Lung (tissue), 12 donors: Measurements from ENCODE around the gene SYNE4. TPM values are rescaled to one million over a fixed set of nuclear protein-coding genes. Genes with fewer than 3 reads are reported as not detected.

Experiments used
- ATAC-seq: fragments of 200-7000 bp; cut with Tn5 transposase; one replicate; pipeline ENCODE4 v1.9.1; 2020; ENCODE audit warnings: moderate number of reproducible peaks; ENCODE audit not compliant: insufficient read depth, low FRiP score
- DNase-seq, 3 donors: peaks; one replicate each; pipeline ENCODE4 v3.0.0-alpha.2; 2013 to 2017
- H3K27ac ChIP-seq, 2 donors: one replicate each; pipeline ENCODE4 v1.5.1; 2013; ENCODE audit warnings: mild to moderate bottlenecking in 2 of 2, moderate library complexity in 2 of 2, control low read depth in 1 of 2, inconsistent platforms in 1 of 2, low read depth in 1 of 2, low read length in 1 of 2
- H3K27me3 ChIP-seq, 3 donors: one replicate each; pipeline ENCODE4 v1.5.1; 2013; ENCODE audit warnings: low read length in 2 of 3; ENCODE audit not compliant: control insufficient read depth in 3 of 3, insufficient read depth in 3 of 3
- H3K36me3 ChIP-seq, 4 donors: one replicate each; pipeline ENCODE4 v1.5.1; 2013; ENCODE audit warnings: low read length in 4 of 4, mild to moderate bottlenecking in 1 of 4, moderate library complexity in 1 of 4; ENCODE audit not compliant: control insufficient read depth in 4 of 4, insufficient read depth in 4 of 4
- H3K4me1 ChIP-seq, 5 donors: one replicate each; pipeline ENCODE4 v1.5.1; 2013; ENCODE audit warnings: low read length in 5 of 5, mild to moderate bottlenecking in 2 of 5, moderate library complexity in 1 of 5; ENCODE audit not compliant: control insufficient read depth in 5 of 5, insufficient read depth in 5 of 5
- H3K4me3 ChIP-seq: one replicate; pipeline ENCODE4 v1.5.1; 2013; ENCODE audit warnings: mild to moderate bottlenecking, control low read depth, moderate library complexity
- H3K9ac ChIP-seq, 2 donors: one replicate each; pipeline ENCODE4 v1.5.1; 2013; ENCODE audit warnings: low read length in 2 of 2, control low read depth in 1 of 2; ENCODE audit not compliant: insufficient read depth in 1 of 2
- H3K9me3 ChIP-seq, 4 donors: one replicate each; pipeline ENCODE4 v1.5.1; 2013; ENCODE audit warnings: low read length in 3 of 4, mild to moderate bottlenecking in 1 of 4, moderate library complexity in 1 of 4; ENCODE audit not compliant: control insufficient read depth in 4 of 4, insufficient read depth in 3 of 4
- WGBS, 2 donors: extraction: QIAGEN DNeasy Blood & Tissue Kit; methylation state at CpG; one replicate each; pipeline ENCODE4 v1.1.7; 2013; 5-methylcytosine and 5-hydroxymethylcytosine counted together
- polyA plus RNA-seq, 2 donors: library from polyadenylated mRNA; stranded (reverse); fragments of 200-250 nt; gene quantifications; one replicate each; pipeline ENCODE4 v1.2.1, GENCODE V29; 2013
- total RNA-seq, 2 donors: library from RNA; depleted of rRNA in 1 of 2; stranded (reverse); fragments of >200 nt in 1 of 2; gene quantifications; one replicate each; pipeline ENCODE4 v1.2.1, GENCODE V29; 2014 to 2021
- TF ChIP-seq, protein P1 (sequence below): IDR thresholded peaks from 2 replicates; pipeline ENCODE4 v1.5.1; 2012; ENCODE audit warnings: mild to moderate bottlenecking; ENCODE audit errors: control extremely low read depth, extremely low read depth
- donor health status: control.
- donor health status: control.
- donor health status: Bipolar disorder and iron deficiency.
- donor health status: healthy.
- donor health status: DM: yes; HTN: yes; CAD: no.

The SYNE4 gene
- total and polyA plus RNA-seq, 4 donors, result 8.0 to 19.2 (median 11.6) TPM

GRCh38 chr19:36006955-36007354 is 1.7 kb downstream of the SYNE4 start:
- H3K27ac ChIP-seq, result no peak overlapping the region
- H3K27me3 ChIP-seq, result no peaks in the 10 kb centered on the region
- no peak overlapping the region for H3K9ac ChIP-seq
- TF ChIP-seq, protein P1, sequence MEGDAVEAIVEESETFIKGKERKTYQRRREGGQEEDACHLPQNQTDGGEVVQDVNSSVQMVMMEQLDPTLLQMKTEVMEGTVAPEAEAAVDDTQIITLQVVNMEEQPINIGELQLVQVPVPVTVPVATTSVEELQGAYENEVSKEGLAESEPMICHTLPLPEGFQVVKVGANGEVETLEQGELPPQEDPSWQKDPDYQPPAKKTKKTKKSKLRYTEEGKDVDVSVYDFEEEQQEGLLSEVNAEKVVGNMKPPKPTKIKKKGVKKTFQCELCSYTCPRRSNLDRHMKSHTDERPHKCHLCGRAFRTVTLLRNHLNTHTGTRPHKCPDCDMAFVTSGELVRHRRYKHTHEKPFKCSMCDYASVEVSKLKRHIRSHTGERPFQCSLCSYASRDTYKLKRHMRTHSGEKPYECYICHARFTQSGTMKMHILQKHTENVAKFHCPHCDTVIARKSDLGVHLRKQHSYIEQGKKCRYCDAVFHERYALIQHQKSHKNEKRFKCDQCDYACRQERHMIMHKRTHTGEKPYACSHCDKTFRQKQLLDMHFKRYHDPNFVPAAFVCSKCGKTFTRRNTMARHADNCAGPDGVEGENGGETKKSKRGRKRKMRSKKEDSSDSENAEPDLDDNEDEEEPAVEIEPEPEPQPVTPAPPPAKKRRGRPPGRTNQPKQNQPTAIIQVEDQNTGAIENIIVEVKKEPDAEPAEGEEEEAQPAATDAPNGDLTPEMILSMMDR, result no peak
- DNase-seq, result no peak
- H3K36me3 ChIP-seq, result peaks cover 0 to 4% (median 0%) of the 10 kb centered on the region in 4 donors
- H3K4me1 ChIP-seq, result no peaks in the 10 kb centered on the region
- H3K9me3 ChIP-seq, result no peaks in the 10 kb centered on the region
- no peak for ATAC-seq
- 92 to 94% methylated on average over 5 of the region's 5 CpGs for WGBS, 2 donors
- no peak overlapping the region for H3K4me3 ChIP-seq

- H3K4me1 ChIP-seq, result peaks cover 0 to 4% (median 0%) of the 10 kb centered on the region in 5 donors
- no peaks in the 10 kb centered on the region for H3K9me3 ChIP-seq
- DNase-seq (no peak), ATAC-seq (no peak)
- no peak overlapping the region for H3K27ac ChIP-seq
- no peaks in the 10 kb centered on the region for H3K27me3 ChIP-seq
- peaks cover 0 to 14% (median 3%) of the 10 kb centered on the region in 4 donors for H3K36me3 ChIP-seq
- whole genome bisulfite sequencing, 2 donors, result 94 to 95% methylated on average over 4 of the region's 4 CpGs
- no peak overlapping the region for H3K4me3 ChIP-seq
- no peak overlapping the region for H3K9ac ChIP-seq
- TF ChIP-seq, protein P1, result no peak
Measured at GRCh38 chr19:36003284-36003683, 5.3 kb downstream of the SYNE4 start.

DNA sequence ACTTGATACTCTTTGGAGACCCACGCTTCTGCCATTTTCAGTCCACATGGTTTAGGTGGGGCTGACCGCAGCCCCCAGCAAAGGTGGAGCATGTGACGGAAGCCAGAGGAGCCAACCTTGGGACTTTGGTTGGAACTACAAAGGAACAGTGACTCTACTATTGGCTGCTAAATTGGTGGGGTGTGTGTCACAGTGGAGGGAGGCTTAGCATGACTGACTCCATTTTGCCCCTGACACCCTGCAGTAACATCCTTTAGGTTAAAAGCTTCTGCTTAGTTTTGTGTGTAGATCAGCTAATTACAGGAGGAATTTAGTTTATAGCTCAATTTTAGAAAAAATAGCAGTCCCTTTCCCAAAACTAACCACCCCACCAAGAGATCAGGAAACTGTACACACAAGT is 7.0 kb downstream of the SYNE4 start:
- Histone ChIP-seq H3K27ac (no peak overlapping the region), H3K9ac (no peak overlapping the region), H3K9me3 (no peaks in the 10 kb centered on the region), H3K4me1 (peaks cover 0 to 4% (median 0%) of the 10 kb centered on the region in 5 donors), H3K4me3 (no peak overlapping the region), H3K27me3 (no peaks in the 10 kb centered on the region), H3K36me3 (peaks cover 0 to 21% (median 3%) of the 10 kb centered on the region in 4 donors)
- DNase-seq (no peak), ATAC-seq (no peak)
- TF ChIP-seq, protein P1, result no peak
- WGBS, 2 donors, result 98 to 99% methylated on average over 3 of the region's 3 CpGs

DNA sequence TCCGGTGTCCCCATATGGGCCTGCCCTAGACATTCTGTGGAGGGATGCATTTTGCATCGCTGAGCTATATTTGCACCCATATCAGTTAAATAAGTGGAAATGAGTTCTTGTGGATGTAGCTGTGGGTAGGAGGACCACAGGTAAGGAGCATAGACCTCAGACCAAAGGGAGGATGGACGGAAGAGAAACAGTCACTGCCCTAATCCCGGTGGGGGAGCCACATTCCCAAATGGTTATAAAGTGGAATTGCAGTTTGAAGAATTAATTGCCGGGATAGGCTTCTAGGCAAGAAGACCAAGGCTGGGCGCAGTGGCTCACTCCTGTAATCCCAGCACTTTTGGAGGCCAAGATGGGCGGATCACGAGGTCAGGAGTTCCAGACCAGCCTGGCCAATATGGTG is 11.8 kb downstream of the SYNE4 start:
- no peaks in the 10 kb centered on the region for H3K27me3 ChIP-seq
- no peaks in the 10 kb centered on the region for H3K9me3 ChIP-seq
- no peak overlapping the region for H3K9ac ChIP-seq
- peaks cover 0 to 20% (median 8%) of the 10 kb centered on the region in 5 donors for H3K4me1 ChIP-seq
- peaks cover 0 to 17% (median 3%) of the 10 kb centered on the region in 4 donors for H3K36me3 ChIP-seq
- 94 to 95% methylated on average over 8 of the region's 8 CpGs for WGBS, 2 donors
- H3K4me3 ChIP-seq, result no peak overlapping the region
- ATAC-seq (no peak), DNase-seq (no peak)
- no peak overlapping the region for H3K27ac ChIP-seq
- TF ChIP-seq, protein P1, result no peak
